ENCODE measurements around the gene TMOD1.
"Not testable (repeated sequence)": the region's sequence is repeated elsewhere in the genome, so short reads cannot be mapped to it uniquely, and the experiment has no call there.

The TMOD1 gene

GRCh38 chr9:97501177-97501971 is at the start of gene TMOD1:
TSS of gene TMOD1 (plus strand) at chr9:97501666. CDS start at chr9:97524189, 22,523 bp downstream.
- no peak for DNase-seq

DNA sequence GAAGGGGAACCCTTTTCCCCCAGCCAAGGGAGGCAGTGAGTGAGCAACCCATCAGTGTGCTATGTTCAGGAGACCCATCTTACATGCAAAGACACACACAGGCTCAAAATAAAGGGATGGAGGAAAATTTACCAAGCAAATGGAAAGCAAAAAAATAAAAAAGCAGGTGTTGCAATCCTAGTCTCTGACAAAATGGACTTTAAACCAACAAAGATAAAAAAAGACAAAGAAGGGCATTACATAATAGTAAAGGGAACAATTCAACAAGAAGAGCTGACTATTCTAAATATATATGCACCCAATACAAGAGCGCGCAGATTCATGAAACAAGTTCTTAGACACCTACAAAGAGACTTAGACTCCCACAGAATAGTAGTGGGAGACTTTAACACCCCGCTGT is 47.9 kb upstream of the TMOD1 start:
- not testable (repeated sequence) for DNase-seq

DNA sequence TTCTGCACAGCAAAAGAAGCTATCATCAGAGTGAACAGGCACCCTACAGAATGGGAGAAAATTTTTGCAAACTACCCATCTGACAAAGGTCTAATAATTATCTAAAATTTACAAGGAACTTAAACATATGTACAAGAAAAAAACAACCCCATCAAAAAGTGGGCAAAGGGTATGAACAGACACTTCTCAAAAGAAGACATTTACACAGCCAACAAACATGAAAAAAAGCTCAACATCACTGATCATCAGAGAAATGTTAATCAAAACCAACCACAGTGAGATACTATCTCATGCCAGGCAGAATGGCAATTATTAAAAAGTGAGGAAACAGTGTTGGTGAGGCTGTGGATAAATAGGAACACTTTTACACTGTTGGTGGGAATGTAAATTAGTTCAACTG is 44.6 kb upstream of the TMOD1 start:
- DNase-seq, result not testable (repeated sequence)

- no peak for DNase-seq
Measured at GRCh38 chr9:97459326-97459725, 42.1 kb upstream of the TMOD1 start.

- DNase-seq, result no peak
Measured at GRCh38 chr9:97462159-97462558, 39.3 kb upstream of the TMOD1 start.

DNA sequence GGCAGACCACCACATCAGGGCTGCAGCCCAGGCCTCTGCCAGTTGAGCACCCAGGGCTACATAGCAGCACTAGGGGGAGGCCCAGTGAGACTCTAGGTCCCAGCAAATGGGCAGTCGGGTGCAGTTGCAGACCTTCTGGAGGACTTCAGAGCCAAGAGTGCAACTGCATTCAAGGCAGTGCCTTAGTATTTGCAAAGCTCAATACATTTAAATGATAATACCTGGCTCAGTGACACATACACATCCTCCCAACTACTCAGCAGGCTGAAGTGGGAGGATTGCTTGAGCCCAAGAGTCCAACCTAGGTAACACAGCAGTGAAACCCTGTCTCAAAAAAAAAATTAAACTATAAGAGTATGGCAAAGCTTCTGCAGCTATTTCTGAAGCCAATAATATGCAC is 38.6 kb upstream of the TMOD1 start:
- no peak for DNase-seq

GRCh38 chr9:97468658-97469448 is 32.6 kb upstream of the TMOD1 start:
- no peak for DNase-seq

DNA sequence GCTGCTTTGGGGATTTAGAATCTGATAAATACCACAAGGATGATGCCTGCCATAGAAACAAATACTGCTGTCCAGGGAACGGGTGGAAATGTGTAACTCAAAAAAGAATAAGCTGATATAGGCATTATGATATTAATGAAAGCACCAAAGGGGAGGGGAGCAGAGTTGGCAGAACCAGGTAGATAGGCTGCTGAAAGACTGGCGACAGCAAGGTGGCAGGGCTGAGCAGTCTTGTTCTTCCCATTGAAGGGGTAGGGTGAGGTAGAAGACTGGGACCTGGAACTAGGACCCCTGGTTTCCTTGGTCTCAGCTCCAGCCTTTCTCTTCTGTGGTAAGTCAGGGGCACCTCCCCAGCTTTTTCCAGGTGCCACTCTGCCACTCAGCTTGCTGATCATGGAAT is 31.4 kb upstream of the TMOD1 start:
- DNase-seq, result no peak

- DNase-seq, result no peak
Measured at GRCh38 chr9:97473717-97474116, 27.7 kb upstream of the TMOD1 start.

DNA sequence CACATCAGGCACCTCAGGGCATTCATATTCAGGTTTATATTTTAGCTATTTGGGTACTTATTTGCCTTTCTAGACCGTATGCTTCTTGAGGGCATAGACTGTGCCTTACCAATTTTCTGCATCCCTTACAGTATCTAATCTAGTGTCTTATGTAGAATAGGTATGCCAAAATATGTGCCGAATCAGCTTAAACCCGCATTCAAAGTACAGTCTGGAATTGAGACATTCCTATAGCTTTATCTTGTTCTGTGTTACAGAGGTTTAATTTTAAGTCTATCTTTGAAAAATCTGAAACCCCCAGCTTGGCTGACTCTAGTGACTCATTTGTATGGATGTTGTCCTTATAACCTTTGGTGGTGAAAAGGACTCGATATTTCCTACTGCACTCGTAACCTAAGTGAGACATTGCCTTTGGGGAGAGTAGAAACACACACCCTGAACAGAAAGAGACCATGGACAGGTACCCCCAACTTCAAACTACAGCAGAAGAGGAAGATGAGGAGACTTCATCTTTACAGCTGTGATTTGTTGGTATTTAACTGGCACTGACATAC is 27.0 kb upstream of the TMOD1 start:
- no peak for DNase-seq

GRCh38 chr9:97475059-97475458 is 26.4 kb upstream of the TMOD1 start:
- no peak for DNase-seq

DNA sequence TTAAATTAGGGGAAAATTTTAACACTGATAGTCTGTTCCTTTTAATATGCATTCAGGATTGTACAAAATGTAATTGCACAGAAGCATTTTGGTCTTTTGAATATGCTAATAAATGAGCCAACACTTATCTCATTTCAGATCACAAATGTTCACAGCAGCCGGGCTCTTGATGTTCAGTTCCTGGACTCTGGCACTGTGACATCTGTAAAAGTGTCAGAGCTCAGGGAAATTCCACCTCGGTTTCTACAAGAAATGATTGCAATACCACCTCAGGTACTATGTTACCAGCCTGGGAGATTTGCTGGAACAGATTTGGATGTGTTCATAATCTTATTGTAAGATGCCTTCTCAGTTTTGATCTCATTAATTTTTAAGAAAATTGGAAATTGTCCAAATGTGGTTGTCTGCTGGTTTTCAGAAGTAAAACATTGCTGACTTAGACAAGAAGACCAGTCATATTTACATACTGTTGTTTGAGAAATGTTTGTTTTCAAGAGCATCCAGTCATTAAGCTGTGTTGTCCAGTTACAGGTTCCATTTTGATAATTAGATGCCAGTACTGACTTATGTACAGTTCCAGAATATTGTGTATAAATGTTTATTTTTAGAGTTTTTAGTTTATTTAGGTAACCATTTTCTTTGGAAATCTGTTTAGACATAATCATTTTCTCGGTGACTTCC is 23.0 kb upstream of the TMOD1 start:
- DNase-seq, result no peak

- no peak for DNase-seq
Measured at GRCh38 chr9:97479496-97480159, 21.8 kb upstream of the TMOD1 start.

DNA sequence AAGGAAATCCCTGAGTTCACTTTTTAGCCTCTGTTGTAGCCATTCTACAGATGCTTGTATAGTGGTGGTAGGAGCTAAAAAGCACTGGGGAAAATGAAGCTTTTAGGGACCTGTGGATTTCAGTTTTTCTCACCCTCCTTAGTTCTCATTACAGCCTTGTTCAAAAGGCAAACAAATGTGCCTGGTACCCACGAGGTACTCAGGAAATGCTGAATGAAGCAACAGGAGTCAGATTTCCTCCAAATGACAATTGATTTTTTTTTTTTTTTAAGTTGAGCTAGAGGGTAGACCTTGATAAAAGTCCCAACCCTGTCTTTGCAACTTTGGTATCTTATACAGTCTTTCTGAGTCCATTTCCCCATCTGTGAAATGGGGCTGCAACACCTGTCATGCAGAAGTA is 21.3 kb upstream of the TMOD1 start:
- DNase-seq, result no peak

GRCh38 chr9:97480749-97481148 is 20.7 kb upstream of the TMOD1 start:
- DNase-seq, result no peak

DNA sequence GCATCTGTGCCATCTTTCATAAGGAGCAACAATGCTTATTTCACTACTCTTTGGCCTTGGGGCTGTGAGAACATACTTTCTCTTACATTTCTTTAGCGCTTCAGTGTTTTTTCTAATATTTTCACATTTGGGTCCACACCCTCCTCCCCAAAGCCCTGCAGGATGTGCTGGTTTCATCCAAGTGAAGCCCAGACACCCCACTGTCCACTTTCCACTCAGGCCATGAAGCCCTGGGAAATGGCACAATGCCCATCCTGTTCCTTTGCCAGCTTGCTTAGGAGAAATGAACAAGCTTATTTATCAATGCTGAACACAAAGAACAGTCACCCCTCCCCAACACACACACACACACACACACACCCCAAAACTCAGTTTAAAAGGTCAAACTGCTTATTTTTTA is 17.3 kb upstream of the TMOD1 start:
- no peak for DNase-seq

DNA sequence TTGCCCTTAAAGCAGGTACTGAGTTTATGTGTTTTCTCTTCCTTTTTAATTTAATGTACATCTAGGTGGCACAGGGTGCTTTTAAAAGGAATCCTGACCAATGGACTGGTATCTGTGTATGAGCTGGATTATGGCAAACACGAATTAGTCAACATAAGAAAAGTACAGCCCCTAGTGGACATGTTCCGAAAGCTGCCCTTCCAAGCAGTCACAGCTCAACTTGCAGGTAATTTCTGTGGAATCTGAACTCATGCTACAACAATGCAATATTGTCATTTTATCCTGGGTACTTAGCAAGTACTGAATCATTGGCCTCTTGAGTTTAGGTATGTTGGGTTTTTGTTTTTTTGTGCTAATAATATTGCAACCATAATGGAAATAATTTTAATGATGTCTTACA is 14.4 kb upstream of the TMOD1 start:
- DNase-seq, result no peak

- no peak for DNase-seq
Measured at GRCh38 chr9:97487861-97488260, 13.6 kb upstream of the TMOD1 start.

DNA sequence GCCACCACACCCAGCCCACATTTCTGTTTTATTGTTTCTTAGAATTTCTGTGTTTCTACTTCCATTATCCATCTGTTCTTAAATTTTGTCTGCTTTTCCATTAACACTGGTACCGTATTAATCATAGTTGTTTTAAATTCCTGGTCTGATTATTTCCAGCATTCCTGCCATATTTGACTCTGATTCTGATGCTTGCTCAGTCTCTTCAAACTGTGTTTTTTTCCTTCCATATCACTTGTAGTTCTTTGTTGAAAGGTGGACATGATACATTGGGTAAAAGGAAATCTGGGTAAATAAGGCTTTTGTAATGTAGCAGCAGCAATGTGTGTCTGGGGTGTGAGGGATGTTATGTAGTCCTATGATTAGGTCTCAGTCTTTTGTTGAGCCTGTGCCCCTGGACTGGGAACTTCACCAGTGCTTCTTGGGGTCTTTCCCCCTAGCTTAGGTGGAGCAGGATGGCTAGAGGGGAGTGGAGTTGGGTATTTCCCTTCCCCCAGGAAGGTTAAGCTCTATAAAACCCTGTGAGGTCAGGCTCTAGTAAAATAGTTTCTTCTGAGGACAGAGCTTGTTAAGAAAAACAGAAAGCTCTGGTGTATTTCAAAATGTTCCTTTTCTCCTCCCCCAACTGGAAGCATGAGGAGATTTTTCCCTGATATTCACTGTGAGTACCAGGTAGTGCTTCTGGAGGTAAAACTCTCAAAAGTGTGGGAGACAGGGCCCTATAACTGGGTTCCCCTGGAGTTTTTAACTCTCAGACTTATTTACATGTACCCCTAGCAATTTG is 10.1 kb upstream of the TMOD1 start:
- DNase-seq, result no peak

- not testable (repeated sequence) for DNase-seq
Measured at GRCh38 chr9:97497558-97498375, 3.7 kb upstream of the TMOD1 start.

DNA sequence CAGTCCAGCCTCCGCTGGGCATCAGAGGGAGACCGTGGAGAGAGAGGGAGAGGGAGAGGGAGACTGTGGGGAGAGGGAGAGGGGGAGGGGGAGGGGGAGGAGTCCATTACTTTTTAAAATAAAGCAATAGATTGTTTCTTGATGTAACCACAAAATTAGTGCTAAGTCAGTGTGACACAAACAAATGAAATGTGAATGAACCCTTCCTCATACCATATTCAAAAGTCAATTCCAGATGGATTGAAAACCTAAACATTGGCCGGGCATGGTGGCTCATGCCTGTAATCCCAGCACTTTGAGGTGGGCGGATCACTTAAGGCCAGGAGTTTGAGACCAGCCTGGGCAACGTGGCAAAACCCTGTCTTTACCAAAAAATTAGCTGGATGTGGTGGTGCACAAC is 2.6 kb upstream of the TMOD1 start:
- DNase-seq, result not testable (repeated sequence)
